ENCODE results near the gene SORCS2.

SORCS2 gene

GRCh38 chr4:7301126-7301785 lies 108.9 kb downstream of the SORCS2 start:
- no peak for TF ChIP-seq GLI2 (tag by site-specific recombination; IDR thresholded peaks at IDR 0.05; ENCODE audit: borderline replicate concordance, low read depth)
- TF ChIP-seq ZNF274 (IDR thresholded peaks at IDR 0.05; ENCODE audit: low read length): no peak
- no peak for TF ChIP-seq ZNF274 (tag by site-specific recombination; IDR thresholded peaks at IDR 0.05; ENCODE audit: borderline replicate concordance)
- no peak for TF ChIP-seq ZNF148 (tag by site-specific recombination; IDR thresholded peaks at IDR 0.05; ENCODE audit: borderline replicate concordance)
- TF ChIP-seq ZNF626 (tag by site-specific recombination; IDR thresholded peaks at IDR 0.05): no peak
- TF ChIP-seq ZEB2 (tag by site-specific recombination; IDR thresholded peaks at IDR 0.05): no peak
- no peak for TF ChIP-seq ZNF311 (tag by site-specific recombination; IDR thresholded peaks at IDR 0.05; ENCODE audit: borderline replicate concordance)
- no peak for TF ChIP-seq ZNF670 (tag by site-specific recombination; IDR thresholded peaks at IDR 0.05; ENCODE audit: low read depth)
- no peak for TF ChIP-seq ZNF302 (tag by site-specific recombination; IDR thresholded peaks at IDR 0.05; ENCODE audit: low read depth)
- TF ChIP-seq BCL11B (tag by site-specific recombination; IDR thresholded peaks at IDR 0.05; ENCODE audit: low read depth): no peak
- no peak for TF ChIP-seq YY1 (tag by site-specific recombination; IDR thresholded peaks at IDR 0.05)
- no peak for TF ChIP-seq ZNF701 (tag by site-specific recombination; IDR thresholded peaks at IDR 0.05)
- POLR2A ChIA-PET: interaction anchor here (1.2 kb wide), 1 partner anchor 233 kb away, joined by 3 read pairs; the partner anchor contains the start of gene GRPEL1
- Histone ChIP-seq H3K36me3 (ENCODE audit: control insufficient read depth in 2 of 2, insufficient read depth in 1 of 2, low read length in 2 of 2) (no peaks in the 10 kb centered on the region), H3K4me3 (ENCODE audit: low read depth, low read length) (no peak overlapping the region), H3K4me1 (ENCODE audit: control insufficient read depth, insufficient read depth, low read length) (no peaks in the 10 kb centered on the region), H3K27ac (ENCODE audit: extremely low read depth, low read depth, low read length) (no peak overlapping the region), H3K9me3 (ENCODE audit: control insufficient read depth, insufficient read depth, low read depth, low read length) (no peaks in the 10 kb centered on the region)
- CTCF ChIA-PET: no interaction called here

- Histone ChIP-seq H3K4me1 (ENCODE audit: control insufficient read depth, insufficient read depth, low read length) (no peaks in the 10 kb centered on the region), H3K36me3 (ENCODE audit: control insufficient read depth in 2 of 2, insufficient read depth in 1 of 2, low read length in 2 of 2) (no peaks in the 10 kb centered on the region), H3K4me3 (ENCODE audit: low read depth, low read length) (no peak overlapping the region), H3K27ac (ENCODE audit: extremely low read depth, low read depth, low read length) (no peak overlapping the region), H3K9me3 (ENCODE audit: control insufficient read depth, insufficient read depth, low read depth, low read length) (no peaks in the 10 kb centered on the region)
- ChIA-PET POLR2A (interaction anchor here (1.2 kb wide), 1 partner anchor 234 kb away, joined by 3 read pairs; the partner anchor contains the start of gene GRPEL1), CTCF (no interaction called here)
- TF ChIP-seq KLF9 (tag by site-specific recombination; IDR thresholded peaks at IDR 0.05; ENCODE audit: low read depth): no peak
Measured at GRCh38 chr4:7301846-7302630, 109.7 kb downstream of the SORCS2 start.

GRCh38 chr4:7302781-7303404 lies 110.6 kb downstream of the SORCS2 start:
- ChIA-PET POLR2A (no interaction called here), CTCF (no interaction called here)
- no peaks in the 10 kb centered on the region for H3K36me3 ChIP-seq (ENCODE audit: control insufficient read depth in 2 of 2, insufficient read depth in 1 of 2, low read length in 2 of 2)
- no peak overlapping the region for H3K4me3 ChIP-seq (ENCODE audit: low read depth, low read length)
- H3K27ac ChIP-seq (ENCODE audit: extremely low read depth, low read depth, low read length): no peak overlapping the region
- H3K9me3 ChIP-seq (ENCODE audit: control insufficient read depth, insufficient read depth, low read depth, low read length): no peaks in the 10 kb centered on the region
- no peaks in the 10 kb centered on the region for H3K4me1 ChIP-seq (ENCODE audit: control insufficient read depth, insufficient read depth, low read length)
- TF ChIP-seq ZNF513 (tag by site-specific recombination; IDR thresholded peaks at IDR 0.05): no peak
- no peak for TF ChIP-seq ZNF776 (tag by site-specific recombination; IDR thresholded peaks at IDR 0.05; ENCODE audit: borderline replicate concordance)
- no peak for TF ChIP-seq SALL2 (tag by site-specific recombination; IDR thresholded peaks at IDR 0.05; ENCODE audit: borderline replicate concordance)
- no peak for TF ChIP-seq ZNF18 (tag by site-specific recombination; IDR thresholded peaks at IDR 0.05)
- no peak for TF ChIP-seq ZNF16 (tag by site-specific recombination; IDR thresholded peaks at IDR 0.05; ENCODE audit: low read depth)
- TF ChIP-seq ZNF791 (tag by site-specific recombination; IDR thresholded peaks at IDR 0.05): no peak
- no peak for TF ChIP-seq PBX3 (CRISPR knock-in tag; IDR thresholded peaks at IDR 0.05)
- TF ChIP-seq ZNF211 (tag by site-specific recombination; IDR thresholded peaks at IDR 0.05; ENCODE audit: low read depth): no peak

Data from HEK293 (cell line).